ENCODE results near the gene DST. TPM values are rescaled to one million over a fixed set of nuclear protein-coding genes. Genes with fewer than 3 reads are reported as not detected.

The DST gene
- total RNA-seq, 2 experiments from 2014 or later = 5.7 to 5.9 TPM

DNA sequence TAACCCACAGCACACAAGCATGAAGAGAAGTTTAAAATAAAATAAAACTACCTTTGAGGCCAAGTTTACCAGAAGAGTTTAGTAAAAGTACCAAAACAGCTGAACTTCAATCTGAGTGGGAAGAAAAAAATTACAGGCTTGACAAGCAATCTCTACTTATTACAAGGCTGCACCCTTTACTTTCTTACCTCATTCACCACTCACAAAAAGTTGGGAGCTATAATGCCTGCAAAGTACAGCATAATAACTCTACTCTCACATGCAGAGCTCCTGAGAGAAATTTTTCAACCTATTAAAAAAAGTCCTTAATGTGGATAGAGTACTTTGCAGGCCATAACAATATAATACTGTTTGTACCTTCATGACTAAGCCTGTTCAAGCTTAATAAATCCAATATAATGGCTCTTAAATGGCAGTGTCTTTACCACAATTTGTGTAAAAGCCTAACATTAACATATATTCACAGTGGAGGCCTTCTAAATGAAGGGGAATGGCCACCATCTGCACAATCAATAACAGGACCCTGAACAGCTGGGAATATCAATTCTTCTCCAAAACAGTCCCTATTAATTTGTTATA, 103.1 kb downstream of the DST start:
- intact Hi-C loops (cut with DNase I, micrococcal nuclease) = no loop called here
- POLR2A ChIA-PET = no interaction called here
- Histone ChIP-seq H3K36me3 (ENCODE audit: insufficient read depth, low read length) (no peaks in the 10 kb centered on the region), H3K4me3 (ENCODE audit: low read length) (no peak overlapping the region), H3K27me3 (ENCODE audit: control insufficient read depth in 1 of 2, insufficient read depth in 2 of 2, low read length in 2 of 2) (no peaks in the 10 kb centered on the region), H3K4me1 (ENCODE audit: insufficient read depth, low read length) (peaks cover 5% of the 10 kb centered on the region), H3K27ac (ENCODE audit: low read depth in 1 of 2, low read length in 2 of 2) (no peak overlapping the region), H3K9me3 (ENCODE audit: control insufficient read depth in 1 of 2, insufficient read depth in 1 of 2, low read length in 2 of 2) (no peaks in the 10 kb centered on the region)
- H3K36me3 Mint-ChIP-seq (ENCODE audit: low read depth) = no peaks in the 10 kb centered on the region
- H3K27ac Mint-ChIP-seq = no peak overlapping the region
- ATAC-seq (ENCODE audit: poor library complexity) = no peak
- H3K27me3 Mint-ChIP-seq = no peaks in the 10 kb centered on the region
- H3K4me3 Mint-ChIP-seq = no peak overlapping the region
- no peak for DNase-seq
- TF ChIP-seq, protein P1, sequence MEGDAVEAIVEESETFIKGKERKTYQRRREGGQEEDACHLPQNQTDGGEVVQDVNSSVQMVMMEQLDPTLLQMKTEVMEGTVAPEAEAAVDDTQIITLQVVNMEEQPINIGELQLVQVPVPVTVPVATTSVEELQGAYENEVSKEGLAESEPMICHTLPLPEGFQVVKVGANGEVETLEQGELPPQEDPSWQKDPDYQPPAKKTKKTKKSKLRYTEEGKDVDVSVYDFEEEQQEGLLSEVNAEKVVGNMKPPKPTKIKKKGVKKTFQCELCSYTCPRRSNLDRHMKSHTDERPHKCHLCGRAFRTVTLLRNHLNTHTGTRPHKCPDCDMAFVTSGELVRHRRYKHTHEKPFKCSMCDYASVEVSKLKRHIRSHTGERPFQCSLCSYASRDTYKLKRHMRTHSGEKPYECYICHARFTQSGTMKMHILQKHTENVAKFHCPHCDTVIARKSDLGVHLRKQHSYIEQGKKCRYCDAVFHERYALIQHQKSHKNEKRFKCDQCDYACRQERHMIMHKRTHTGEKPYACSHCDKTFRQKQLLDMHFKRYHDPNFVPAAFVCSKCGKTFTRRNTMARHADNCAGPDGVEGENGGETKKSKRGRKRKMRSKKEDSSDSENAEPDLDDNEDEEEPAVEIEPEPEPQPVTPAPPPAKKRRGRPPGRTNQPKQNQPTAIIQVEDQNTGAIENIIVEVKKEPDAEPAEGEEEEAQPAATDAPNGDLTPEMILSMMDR (IDR thresholded peaks at IDR 0.05) = no peak
- H3K4me1 Mint-ChIP-seq (ENCODE audit: low read depth) = no peaks in the 10 kb centered on the region
- CTCF ChIA-PET = interaction anchor here (2.1 kb wide), 1 partner anchor 9 kb away, joined by 5 read pairs; no protein-coding TSS in a partner anchor
- no peaks in the 10 kb centered on the region for H3K9me3 Mint-ChIP-seq

DNA sequence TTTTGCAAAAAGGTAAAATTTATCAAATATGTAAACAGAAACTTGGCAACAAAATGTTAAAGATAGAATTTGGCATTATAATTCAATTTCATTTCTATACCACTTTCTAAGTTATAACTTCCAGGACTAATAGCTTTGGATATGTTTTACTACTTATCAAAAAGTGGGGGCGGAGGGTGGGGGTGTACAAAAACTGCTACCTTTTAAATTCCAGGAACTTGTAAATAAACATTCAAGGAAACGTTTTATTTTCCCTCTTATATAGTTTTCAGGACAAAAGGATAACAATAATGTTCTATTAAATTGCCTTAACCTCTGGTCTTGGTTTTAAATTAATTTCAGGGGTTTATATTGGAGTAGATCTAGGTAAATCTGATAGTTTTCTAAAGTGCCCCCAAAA, 103.8 kb downstream of the DST start:
- peaks cover 5% of the 10 kb centered on the region for H3K4me1 ChIP-seq (ENCODE audit: insufficient read depth, low read length)
- TF ChIP-seq, protein P1 (IDR thresholded peaks at IDR 0.05) = no peak
- no peaks in the 10 kb centered on the region for H3K27me3 Mint-ChIP-seq
- H3K27me3 ChIP-seq (ENCODE audit: control insufficient read depth in 1 of 2, insufficient read depth in 2 of 2, low read length in 2 of 2) = no peaks in the 10 kb centered on the region
- ChIA-PET POLR2A (no interaction called here), CTCF (interaction anchor here (2.1 kb wide), 1 partner anchor 10 kb away, joined by 5 read pairs; no protein-coding TSS in a partner anchor)
- DNase-seq = no peak
- H3K36me3 Mint-ChIP-seq (ENCODE audit: low read depth) = no peaks in the 10 kb centered on the region
- intact Hi-C loops (cut with DNase I, micrococcal nuclease) = no loop called here
- no peaks in the 10 kb centered on the region for H3K4me1 Mint-ChIP-seq (ENCODE audit: low read depth)
- H3K27ac ChIP-seq (ENCODE audit: low read depth in 1 of 2, low read length in 2 of 2) = no peak overlapping the region
- ATAC-seq (ENCODE audit: poor library complexity) = no peak
- H3K9me3 ChIP-seq (ENCODE audit: control insufficient read depth in 1 of 2, insufficient read depth in 1 of 2, low read length in 2 of 2) = no peaks in the 10 kb centered on the region
- H3K9me3 Mint-ChIP-seq = no peaks in the 10 kb centered on the region
- no peak overlapping the region for H3K4me3 ChIP-seq (ENCODE audit: low read length)
- no peaks in the 10 kb centered on the region for H3K36me3 ChIP-seq (ENCODE audit: insufficient read depth, low read length)
- no peak overlapping the region for H3K4me3 Mint-ChIP-seq
- H3K27ac Mint-ChIP-seq = no peak overlapping the region

DNA sequence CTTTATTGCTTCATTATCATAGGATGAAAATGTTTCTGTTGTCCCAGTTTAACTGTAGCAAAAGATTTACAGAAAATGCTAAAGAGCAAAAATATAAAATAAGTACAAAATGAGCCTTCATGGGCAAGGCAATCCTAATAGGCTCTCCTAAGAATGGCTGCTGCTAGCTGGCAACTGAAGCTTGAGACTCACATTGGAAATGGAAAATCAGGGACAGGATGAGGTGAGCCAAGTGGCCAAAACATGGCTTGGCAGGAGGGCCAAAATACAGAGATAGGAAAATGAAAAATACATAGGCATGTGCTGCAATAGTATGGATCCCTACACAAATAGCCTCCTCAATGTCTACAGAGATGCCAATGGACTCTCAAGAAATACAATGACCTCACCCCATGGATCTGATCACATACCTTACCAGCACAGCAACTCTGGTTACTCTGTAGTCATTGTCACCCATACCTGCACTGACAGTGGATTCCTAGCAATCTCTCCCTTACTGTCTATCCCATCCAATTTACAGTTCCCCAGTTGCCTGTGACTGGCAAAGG, 105.4 kb downstream of the DST start:
- DNase-seq (no peak), ATAC-seq (ENCODE audit: poor library complexity) (no peak)
- peaks cover under 1% of the 10 kb centered on the region for H3K4me1 ChIP-seq (ENCODE audit: insufficient read depth, low read length)
- no peaks in the 10 kb centered on the region for H3K9me3 ChIP-seq (ENCODE audit: control insufficient read depth in 1 of 2, insufficient read depth in 1 of 2, low read length in 2 of 2)
- no peak overlapping the region for H3K4me3 ChIP-seq (ENCODE audit: low read length)
- Mint-ChIP-seq H3K4me1 (ENCODE audit: low read depth) (no peaks in the 10 kb centered on the region), H3K27ac (no peak overlapping the region), H3K27me3 (no peaks in the 10 kb centered on the region), H3K36me3 (ENCODE audit: low read depth) (no peaks in the 10 kb centered on the region), H3K9me3 (no peaks in the 10 kb centered on the region), H3K4me3 (no peak overlapping the region)
- intact Hi-C loops (cut with DNase I, micrococcal nuclease) = no loop called here
- TF ChIP-seq, protein P1 (IDR thresholded peaks at IDR 0.05) = no peak
- H3K27me3 ChIP-seq (ENCODE audit: control insufficient read depth in 1 of 2, insufficient read depth in 2 of 2, low read length in 2 of 2) = no peaks in the 10 kb centered on the region
- ChIA-PET CTCF (no interaction called here), POLR2A (no interaction called here)
- no peak overlapping the region for H3K27ac ChIP-seq (ENCODE audit: low read depth in 1 of 2, low read length in 2 of 2)
- no peaks in the 10 kb centered on the region for H3K36me3 ChIP-seq (ENCODE audit: insufficient read depth, low read length)

All from CD4-positive, alpha-beta T cell (primary cell).